Measurements from ENCODE around the gene ANKRD30A.

DNA sequence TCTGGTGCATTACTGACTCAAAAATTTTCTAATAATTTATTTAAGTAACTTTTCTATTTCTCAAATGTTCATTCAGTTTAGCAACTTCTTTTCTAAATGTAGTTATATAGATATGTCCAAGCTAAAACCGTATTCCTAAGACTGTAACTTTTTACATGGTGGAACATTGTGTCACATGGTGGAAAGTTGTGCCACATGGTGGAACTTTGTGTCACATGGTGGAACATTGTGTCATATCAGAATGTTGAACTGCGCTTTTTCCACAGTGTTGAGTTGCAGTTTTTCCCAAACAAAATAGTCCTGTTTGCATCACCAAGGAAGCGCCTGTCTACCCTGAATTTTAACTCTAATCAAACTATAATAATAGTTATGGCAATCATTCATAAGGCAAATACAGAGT lies 109.3 kb downstream of the ANKRD30A start:
- TF ChIP-seq, protein P1, sequence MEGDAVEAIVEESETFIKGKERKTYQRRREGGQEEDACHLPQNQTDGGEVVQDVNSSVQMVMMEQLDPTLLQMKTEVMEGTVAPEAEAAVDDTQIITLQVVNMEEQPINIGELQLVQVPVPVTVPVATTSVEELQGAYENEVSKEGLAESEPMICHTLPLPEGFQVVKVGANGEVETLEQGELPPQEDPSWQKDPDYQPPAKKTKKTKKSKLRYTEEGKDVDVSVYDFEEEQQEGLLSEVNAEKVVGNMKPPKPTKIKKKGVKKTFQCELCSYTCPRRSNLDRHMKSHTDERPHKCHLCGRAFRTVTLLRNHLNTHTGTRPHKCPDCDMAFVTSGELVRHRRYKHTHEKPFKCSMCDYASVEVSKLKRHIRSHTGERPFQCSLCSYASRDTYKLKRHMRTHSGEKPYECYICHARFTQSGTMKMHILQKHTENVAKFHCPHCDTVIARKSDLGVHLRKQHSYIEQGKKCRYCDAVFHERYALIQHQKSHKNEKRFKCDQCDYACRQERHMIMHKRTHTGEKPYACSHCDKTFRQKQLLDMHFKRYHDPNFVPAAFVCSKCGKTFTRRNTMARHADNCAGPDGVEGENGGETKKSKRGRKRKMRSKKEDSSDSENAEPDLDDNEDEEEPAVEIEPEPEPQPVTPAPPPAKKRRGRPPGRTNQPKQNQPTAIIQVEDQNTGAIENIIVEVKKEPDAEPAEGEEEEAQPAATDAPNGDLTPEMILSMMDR (conservative IDR thresholded peaks at IDR 0.05): no peak
- TF ChIP-seq ZFX (IDR thresholded peaks at IDR 0.05): no peak

All from C4-2B (cell line).